HCT116 (cell line): ENCODE results near the gene MMEL1.
"Not testable (repeated sequence)": the region's sequence is repeated elsewhere in the genome, so short reads cannot be mapped to it uniquely, and the experiment has no call there.

Source experiments
- CEBPB ChIP-seq: IDR thresholded peaks from 2 replicates; pipeline ENCODE4 v1.6.1; 2012; ENCODE audit warnings: low read depth
- CTCF ChIP-seq, 3 experiments: fragments of 200-600 bp in 1 of 3; sonication (generic) in 1 of 3; IDR thresholded peaks in 2 of 3; conservative IDR thresholded peaks in 1 of 3; 2 replicates each; pipeline ENCODE4 v1.5.1; 2012 to 2017; ENCODE audit warnings: low read depth in 2 of 3, low read length in 2 of 3, antibody characterized with exemption in 1 of 3, borderline replicate concordance in 1 of 3, control low read depth in 1 of 3, mild to moderate bottlenecking in 1 of 3, mixed read lengths in 1 of 3, mixed run types in 1 of 3, moderate library complexity in 1 of 3; ENCODE audit not compliant: insufficient read depth in 1 of 3
- EGR1 ChIP-seq: IDR thresholded peaks from 2 replicates; pipeline ENCODE4 v1.6.1; 2012; ENCODE audit warnings: low read depth
- ELF1 ChIP-seq: IDR thresholded peaks from 2 replicates; pipeline ENCODE4 v1.6.1; 2012; ENCODE audit warnings: low read depth, borderline replicate concordance
- FOSL1 ChIP-seq: IDR thresholded peaks from 2 replicates; pipeline ENCODE4 v1.6.1; 2012; ENCODE audit warnings: low read depth
- MAX ChIP-seq: IDR thresholded peaks from 2 replicates; pipeline ENCODE4 v1.6.1; 2012
- POLR2AphosphoS5 ChIP-seq: IDR thresholded peaks from 2 replicates; pipeline ENCODE4 v1.6.1; 2011; ENCODE audit warnings: mild to moderate bottlenecking, low read depth, low read length, moderate library complexity
- REST ChIP-seq: IDR thresholded peaks from 2 replicates; pipeline ENCODE4 v1.6.1; 2012; ENCODE audit warnings: low read depth
- YY1 ChIP-seq: IDR thresholded peaks from 2 replicates; pipeline ENCODE4 v1.6.1; 2011; ENCODE audit warnings: low read length, low read depth, moderate library complexity, mild to moderate bottlenecking; ENCODE audit not compliant: insufficient replicate concordance; ENCODE audit errors: extremely low read depth
- ZNF274 ChIP-seq: fragments of 200-500 bp; sonication (Bioruptor generic); IDR thresholded peaks from 2 replicates; pipeline ENCODE4 v1.6.1; 2014; ENCODE audit warnings: mild to moderate bottlenecking, low read depth, low read length, inconsistent platforms

- not testable (repeated sequence) for TF ChIP-seq REST; ZNF274; POLR2AphosphoS5; YY1; CTCF (IDR thresholded peaks at IDR 0.05 in 2 of 3, conservative IDR thresholded peaks at IDR 0.05 in 1 of 3; ENCODE audit: borderline replicate concordance in 1 of 3, insufficient read depth in 1 of 3, low read depth in 2 of 3, low read length in 2 of 3); FOSL1; EGR1; CEBPB; MAX; ELF1
These were observed 79.7 kb downstream of the MMEL1 start for GRCh38 chr1:2553076-2553475.
